DOHH2 (cell line): Measurements from ENCODE around the gene KIF5B.

Experiments used
- H3F3A ChIP-seq: fragments of 200-600 bp; sonication (generic), shearing (Covaris generic); 2 replicates; pipeline ENCODE4 v1.6.0; 2016; ENCODE audit warnings: antibody characterized with exemption, mild to moderate bottlenecking; ENCODE audit not compliant: control insufficient read depth, insufficient read depth
- H3K27ac ChIP-seq: fragments of 200-600 bp; sonication (generic); 2 replicates; pipeline ENCODE4 v1.5.1; 2014; ENCODE audit warnings: low read depth, mild to moderate bottlenecking, low read length, moderate library complexity
- H3K27me3 ChIP-seq: fragments of 200-600 bp; sonication (generic); 2 replicates; pipeline ENCODE4 v1.6.1; 2014; ENCODE audit warnings: mild to moderate bottlenecking, low read length, mixed read lengths; ENCODE audit not compliant: control insufficient read depth
- H3K36me3 ChIP-seq: fragments of 200-600 bp; sonication (generic); 2 replicates; pipeline ENCODE4 v1.6.1; 2014; ENCODE audit warnings: mild to moderate bottlenecking, low read length, moderate library complexity, mixed read lengths; ENCODE audit not compliant: control insufficient read depth
- H3K4me1 ChIP-seq: fragments of 200-600 bp; sonication (generic); 2 replicates; pipeline ENCODE4 v1.6.1; 2014; ENCODE audit warnings: mild to moderate bottlenecking, low read length, mixed read lengths; ENCODE audit not compliant: control insufficient read depth
- H3K4me2 ChIP-seq: fragments of 200-600 bp; sonication (generic); 2 replicates; pipeline ENCODE4 v1.6.0; 2014; ENCODE audit warnings: mild to moderate bottlenecking, low read length, moderate library complexity
- H3K4me3 ChIP-seq: fragments of 200-600 bp; sonication (generic); 2 replicates; pipeline ENCODE4 v1.5.1; 2014; ENCODE audit warnings: mild to moderate bottlenecking, low read length, mixed read lengths
- H3K79me2 ChIP-seq: fragments of 200-600 bp; sonication (generic); 2 replicates; pipeline ENCODE4 v1.6.1; 2014; ENCODE audit warnings: mild to moderate bottlenecking, low read length, mixed read lengths; ENCODE audit not compliant: control insufficient read depth
- H3K9me2 ChIP-seq: fragments of 200-600 bp; sonication (generic); replicated peaks from 2 replicates; pipeline ENCODE4 v1.6.1; 2014; ENCODE audit warnings: mild to moderate bottlenecking, low read length, mixed read lengths; ENCODE audit not compliant: control insufficient read depth
- H3K9me3 ChIP-seq: fragments of 200-600 bp; sonication (generic); 2 replicates; pipeline ENCODE4 v1.6.1; 2014; ENCODE audit warnings: antibody characterized with exemption, low read length, mixed read lengths; ENCODE audit not compliant: control insufficient read depth, insufficient read depth
- H4K20me1 ChIP-seq: fragments of 200-600 bp; sonication (generic); 2 replicates; pipeline ENCODE4 v1.6.0; 2014; ENCODE audit warnings: low read depth, mild to moderate bottlenecking, antibody characterized with exemption, low read length, moderate library complexity; ENCODE audit not compliant: control insufficient read depth, insufficient read depth
- CTCF ChIP-seq: fragments of 200-600 bp; sonication (generic); IDR thresholded peaks from one replicate; pipeline ENCODE4 v1.5.1; 2014; ENCODE audit warnings: antibody characterized with exemption, mild to moderate bottlenecking, low read depth, low read length; ENCODE audit not compliant: poor library complexity, severe bottlenecking
- EZH2phosphoT487 ChIP-seq: fragments of 200-600 bp; sonication (generic); IDR thresholded peaks from 2 replicates; pipeline ENCODE4 v1.6.1; 2017; ENCODE audit warnings: borderline replicate concordance, mild to moderate bottlenecking, antibody characterized with exemption, low read length, moderate library complexity, mixed read lengths

The KIF5B gene

GRCh38 chr10:32002531-32002930 is 53.7 kb downstream of the KIF5B start:
- H3K4me3 ChIP-seq: no peak overlapping the region
- no peaks in the 10 kb centered on the region for H3F3A ChIP-seq
- no peaks in the 10 kb centered on the region for H4K20me1 ChIP-seq
- H3K36me3 ChIP-seq: no peaks in the 10 kb centered on the region
- TF ChIP-seq EZH2phosphoT487: no peak
- no peak for TF ChIP-seq CTCF
- no peaks in the 10 kb centered on the region for H3K79me2 ChIP-seq
- H3K9me2 ChIP-seq: no peaks in the 10 kb centered on the region
- no peaks in the 10 kb centered on the region for H3K9me3 ChIP-seq
- H3K4me2 ChIP-seq: no peak overlapping the region
- no peak overlapping the region for H3K27ac ChIP-seq
- no peaks in the 10 kb centered on the region for H3K4me1 ChIP-seq
- H3K27me3 ChIP-seq: no peaks in the 10 kb centered on the region

- Histone ChIP-seq H3K27ac (no peak overlapping the region), H3K79me2 (no peaks in the 10 kb centered on the region), H3K4me1 (no peaks in the 10 kb centered on the region), H3K36me3 (no peaks in the 10 kb centered on the region), H3K27me3 (no peaks in the 10 kb centered on the region), H3F3A (no peaks in the 10 kb centered on the region), H3K4me2 (no peak overlapping the region), H3K4me3 (no peak overlapping the region), H3K9me3 (no peaks in the 10 kb centered on the region), H3K9me2 (no peaks in the 10 kb centered on the region), H4K20me1 (no peaks in the 10 kb centered on the region)
- TF ChIP-seq CTCF: no peak
Observed at GRCh38 chr10:32000937-32001336, 55.3 kb downstream of the KIF5B start.

GRCh38 chr10:31999836-32000235 is 56.4 kb downstream of the KIF5B start:
- Histone ChIP-seq H3F3A (no peaks in the 10 kb centered on the region), H3K4me1 (no peaks in the 10 kb centered on the region), H3K4me3 (no peak overlapping the region), H3K79me2 (no peaks in the 10 kb centered on the region), H3K27ac (no peak overlapping the region), H3K9me2 (no peaks in the 10 kb centered on the region), H3K36me3 (no peaks in the 10 kb centered on the region), H3K27me3 (no peaks in the 10 kb centered on the region), H4K20me1 (no peaks in the 10 kb centered on the region), H3K4me2 (no peak overlapping the region), H3K9me3 (no peaks in the 10 kb centered on the region)
- TF ChIP-seq EZH2phosphoT487 (no peak), CTCF (no peak)
